Measurements from ENCODE around the gene ING1. TPM values are rescaled to one million over a fixed set of nuclear protein-coding genes. Genes with fewer than 3 reads are reported as not detected.
A peak's percentile ranks its signal among the peaks of the same experiment; 100 is the strongest.

ING1 gene
- total RNA-seq, 1 donor from 2014 or later = 26.8 TPM

DNA sequence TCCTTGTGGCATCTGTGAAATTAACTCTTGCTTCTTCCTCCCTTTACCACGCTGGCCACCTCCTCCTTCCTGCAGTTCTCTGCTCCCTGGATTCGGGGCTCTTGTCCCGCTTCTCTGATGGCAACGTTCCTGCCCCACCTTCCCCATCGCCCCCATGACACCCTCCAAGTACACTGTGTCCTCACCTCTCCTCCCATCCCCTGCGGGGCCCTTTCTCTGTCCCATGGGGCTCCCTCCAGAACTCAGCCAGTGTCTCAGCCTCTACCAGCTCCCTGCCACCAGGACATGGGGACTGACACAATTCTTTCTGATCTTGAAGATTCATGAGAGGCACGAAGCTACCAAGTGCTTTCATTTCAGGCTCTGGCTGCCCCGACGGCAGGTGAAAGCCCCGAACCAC, 16.7 kb upstream of the ING1 start:
- no peaks in the 10 kb centered on the region for H3K27me3 Mint-ChIP-seq (ENCODE audit: low read depth)
- no peak overlapping the region for H3K27ac Mint-ChIP-seq (ENCODE audit: unreplicated experiment)
- H3K4me3 Mint-ChIP-seq = no peak overlapping the region
- DNase-seq (ENCODE audit: low read depth, low spot score) = no peak
- H3K9me3 Mint-ChIP-seq = no peaks in the 10 kb centered on the region
- peaks cover 8% of the 10 kb centered on the region for H3K4me1 Mint-ChIP-seq
- H3K36me3 Mint-ChIP-seq (ENCODE audit: low read depth) = peaks cover 21% of the 10 kb centered on the region
- TF ChIP-seq, protein P1, sequence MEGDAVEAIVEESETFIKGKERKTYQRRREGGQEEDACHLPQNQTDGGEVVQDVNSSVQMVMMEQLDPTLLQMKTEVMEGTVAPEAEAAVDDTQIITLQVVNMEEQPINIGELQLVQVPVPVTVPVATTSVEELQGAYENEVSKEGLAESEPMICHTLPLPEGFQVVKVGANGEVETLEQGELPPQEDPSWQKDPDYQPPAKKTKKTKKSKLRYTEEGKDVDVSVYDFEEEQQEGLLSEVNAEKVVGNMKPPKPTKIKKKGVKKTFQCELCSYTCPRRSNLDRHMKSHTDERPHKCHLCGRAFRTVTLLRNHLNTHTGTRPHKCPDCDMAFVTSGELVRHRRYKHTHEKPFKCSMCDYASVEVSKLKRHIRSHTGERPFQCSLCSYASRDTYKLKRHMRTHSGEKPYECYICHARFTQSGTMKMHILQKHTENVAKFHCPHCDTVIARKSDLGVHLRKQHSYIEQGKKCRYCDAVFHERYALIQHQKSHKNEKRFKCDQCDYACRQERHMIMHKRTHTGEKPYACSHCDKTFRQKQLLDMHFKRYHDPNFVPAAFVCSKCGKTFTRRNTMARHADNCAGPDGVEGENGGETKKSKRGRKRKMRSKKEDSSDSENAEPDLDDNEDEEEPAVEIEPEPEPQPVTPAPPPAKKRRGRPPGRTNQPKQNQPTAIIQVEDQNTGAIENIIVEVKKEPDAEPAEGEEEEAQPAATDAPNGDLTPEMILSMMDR (conservative IDR thresholded peaks at IDR 0.05) = no peak

DNA sequence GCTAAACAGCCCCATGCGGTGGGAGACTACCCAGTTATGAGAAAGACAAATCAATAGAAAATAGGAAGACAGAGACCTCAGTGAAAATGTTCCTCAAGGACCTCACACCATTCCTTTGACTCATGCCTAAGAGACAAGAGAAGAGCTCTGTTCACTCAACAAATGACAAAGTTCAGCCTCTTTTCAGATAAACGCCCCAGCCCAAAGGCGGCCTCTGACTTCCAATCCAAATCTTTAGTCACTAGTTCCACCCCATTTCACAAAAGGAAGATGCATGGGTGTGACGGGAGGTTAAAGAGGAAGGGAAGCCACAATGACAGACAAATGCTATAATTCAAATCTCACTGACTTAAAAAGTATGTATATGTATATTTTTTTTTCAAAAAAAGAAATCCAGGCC, 15.7 kb upstream of the ING1 start:
- H3K4me1 Mint-ChIP-seq = peaks cover 17% of the 10 kb centered on the region
- no peak for DNase-seq (ENCODE audit: low read depth, low spot score)
- H3K36me3 Mint-ChIP-seq (ENCODE audit: low read depth) = peaks cover 24% of the 10 kb centered on the region
- no peaks in the 10 kb centered on the region for H3K27me3 Mint-ChIP-seq (ENCODE audit: low read depth)
- H3K4me3 Mint-ChIP-seq = no peak overlapping the region
- H3K9me3 Mint-ChIP-seq = no peaks in the 10 kb centered on the region
- no peak overlapping the region for H3K27ac Mint-ChIP-seq (ENCODE audit: unreplicated experiment)
- TF ChIP-seq, protein P1 (conservative IDR thresholded peaks at IDR 0.05) = no peak

DNA sequence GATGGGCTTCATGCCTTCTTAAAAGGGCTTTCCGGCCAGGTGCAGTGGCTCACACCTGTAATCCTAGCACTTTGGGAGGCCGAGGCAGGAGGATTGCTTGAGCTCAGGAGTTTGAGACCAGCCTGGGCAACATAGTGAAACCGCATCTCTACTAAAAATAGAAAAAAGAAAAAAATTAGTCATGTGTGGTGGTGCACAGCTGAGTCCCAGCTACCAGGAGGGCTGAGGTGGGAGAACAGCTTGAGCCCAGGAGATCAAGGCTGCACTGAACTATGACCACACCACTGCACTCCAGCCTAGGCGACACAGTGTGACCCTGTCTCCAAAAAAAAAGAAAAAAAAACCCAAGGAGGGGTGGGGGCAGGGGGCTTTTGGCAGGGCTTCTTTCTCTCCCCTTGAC, 14.8 kb upstream of the ING1 start:
- H3K27me3 Mint-ChIP-seq (ENCODE audit: low read depth) = no peaks in the 10 kb centered on the region
- DNase-seq (ENCODE audit: low read depth, low spot score) = no peak
- H3K9me3 Mint-ChIP-seq = no peaks in the 10 kb centered on the region
- peaks cover 24% of the 10 kb centered on the region for H3K4me1 Mint-ChIP-seq
- TF ChIP-seq, protein P1 (conservative IDR thresholded peaks at IDR 0.05) = no peak
- H3K27ac Mint-ChIP-seq (ENCODE audit: unreplicated experiment) = no peak overlapping the region
- peaks cover 24% of the 10 kb centered on the region for H3K36me3 Mint-ChIP-seq (ENCODE audit: low read depth)
- no peak overlapping the region for H3K4me3 Mint-ChIP-seq

DNA sequence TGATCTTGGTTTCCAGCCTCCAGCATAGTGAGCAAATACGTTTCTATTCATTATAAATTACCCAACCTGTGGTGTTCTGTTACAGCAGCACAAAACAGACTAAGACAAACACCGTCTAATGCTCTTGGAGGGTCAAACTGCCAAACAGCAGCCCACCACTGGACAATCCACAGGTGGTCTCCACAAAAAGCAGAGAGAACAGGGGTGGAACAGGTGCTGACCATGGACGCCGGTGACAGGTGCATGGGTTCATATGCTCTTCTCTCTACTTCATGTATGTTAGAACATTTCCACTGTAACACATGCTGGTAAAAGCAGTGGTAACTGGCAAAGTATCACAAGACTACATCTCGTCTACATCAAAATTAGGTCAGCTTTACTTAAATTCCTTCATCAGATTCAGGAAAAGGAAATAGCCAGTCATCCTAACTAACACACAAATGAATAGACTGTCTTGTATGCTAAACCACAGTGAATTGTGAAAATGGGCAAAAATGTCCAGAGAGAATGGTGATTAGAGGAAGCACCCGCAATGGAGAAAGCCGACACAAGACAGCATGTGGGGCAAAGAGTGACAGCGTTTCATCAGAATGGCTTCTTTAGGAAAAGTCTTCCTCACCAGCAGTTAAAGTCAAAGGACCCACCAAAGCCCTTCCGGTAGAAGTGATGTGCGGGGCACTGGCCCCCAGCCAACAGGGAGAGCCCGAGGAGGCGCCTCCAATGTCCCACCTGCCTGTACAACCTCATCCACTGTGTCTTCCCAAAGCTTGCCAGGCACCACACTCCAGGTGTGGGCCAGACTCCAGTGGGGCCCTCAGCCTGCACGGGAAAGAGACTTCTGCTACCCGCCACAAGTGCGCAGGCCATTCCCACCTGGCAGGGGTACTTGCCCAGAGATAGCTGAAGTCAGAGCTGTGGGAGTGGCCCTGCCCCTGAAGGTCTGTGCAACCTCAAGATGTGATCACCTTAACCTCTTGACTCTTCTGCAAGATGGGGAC, 14.1 kb upstream of the ING1 start:
- no peaks in the 10 kb centered on the region for H3K9me3 Mint-ChIP-seq
- H3K27ac Mint-ChIP-seq (ENCODE audit: unreplicated experiment) = no peak overlapping the region
- H3K36me3 Mint-ChIP-seq (ENCODE audit: low read depth) = peaks cover 24% of the 10 kb centered on the region
- DNase-seq (ENCODE audit: low read depth, low spot score) = no peak
- TF ChIP-seq, protein P1 (conservative IDR thresholded peaks at IDR 0.05) = no peak
- no peak overlapping the region for H3K4me3 Mint-ChIP-seq
- no peaks in the 10 kb centered on the region for H3K27me3 Mint-ChIP-seq (ENCODE audit: low read depth)
- peaks cover 27% of the 10 kb centered on the region for H3K4me1 Mint-ChIP-seq

DNA sequence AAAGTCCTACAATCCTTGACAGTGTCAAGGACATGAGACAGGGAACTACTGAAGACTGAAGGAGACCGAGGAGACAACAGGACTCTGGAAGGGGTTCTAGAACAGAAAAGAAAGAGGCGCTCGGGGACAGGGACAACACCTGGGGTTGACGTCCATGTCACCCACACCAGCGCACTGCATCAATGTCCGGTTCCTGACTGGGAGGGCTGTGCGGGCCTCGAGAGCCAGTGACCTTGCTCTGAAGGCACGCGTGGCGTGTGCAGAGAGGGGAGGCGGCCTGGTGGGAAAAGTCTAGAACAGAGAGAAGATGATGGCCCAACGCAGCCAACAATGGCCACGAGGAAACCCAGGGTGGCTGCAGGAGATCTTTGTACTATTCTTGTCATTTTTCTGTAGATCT, 13.3 kb upstream of the ING1 start:
- Mint-ChIP-seq H3K4me1 (peaks cover 32% of the 10 kb centered on the region), H3K27ac (ENCODE audit: unreplicated experiment) (no peak overlapping the region), H3K4me3 (peak overlapping the region; percentile 34), H3K9me3 (no peaks in the 10 kb centered on the region), H3K27me3 (ENCODE audit: low read depth) (no peaks in the 10 kb centered on the region), H3K36me3 (ENCODE audit: low read depth) (peaks cover 24% of the 10 kb centered on the region)
- DNase-seq (ENCODE audit: low read depth, low spot score) = no peak
- TF ChIP-seq, protein P1 (conservative IDR thresholded peaks at IDR 0.05) = no peak
